DND-41 (cell line): ENCODE data around the gene WDR93.

Experiments
- EZH2 ChIP-seq: IDR thresholded peaks from 3 replicates; pipeline ENCODE4 v1.6.1; 2012; ENCODE audit warnings: borderline replicate concordance, low read depth, mild to moderate bottlenecking, moderate library complexity, low read length, inconsistent platforms; ENCODE audit not compliant: severe bottlenecking
- TF ChIP-seq, protein P1 (sequence below): IDR thresholded peaks from 2 replicates; pipeline ENCODE4 v1.5.1; 2012; ENCODE audit warnings: borderline replicate concordance, low read length, moderate library complexity, mild to moderate bottlenecking; ENCODE audit not compliant: poor library complexity, severe bottlenecking; ENCODE audit errors: extremely low read depth

DNA sequence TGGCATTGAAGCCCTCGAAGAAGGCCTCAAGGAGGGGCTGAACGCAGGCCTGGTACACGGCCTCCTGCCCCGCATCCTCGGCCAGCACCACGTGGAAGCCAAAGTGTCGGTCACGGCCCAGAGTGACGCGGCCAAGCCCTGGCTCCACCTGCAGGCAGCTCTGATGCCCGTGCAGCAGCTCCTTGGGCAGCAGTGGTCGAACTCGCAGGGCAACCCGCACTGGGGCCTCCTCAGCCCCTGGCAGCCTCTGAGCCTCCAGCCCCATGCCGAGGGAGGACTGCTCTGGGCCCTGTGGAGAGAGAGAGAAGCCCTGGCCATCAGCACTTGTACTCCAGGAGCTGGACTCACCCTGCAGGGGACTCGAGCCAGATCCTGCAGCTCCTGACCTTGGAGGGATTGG, 37.9 kb upstream of the WDR93 start:
- TF ChIP-seq, protein P1, sequence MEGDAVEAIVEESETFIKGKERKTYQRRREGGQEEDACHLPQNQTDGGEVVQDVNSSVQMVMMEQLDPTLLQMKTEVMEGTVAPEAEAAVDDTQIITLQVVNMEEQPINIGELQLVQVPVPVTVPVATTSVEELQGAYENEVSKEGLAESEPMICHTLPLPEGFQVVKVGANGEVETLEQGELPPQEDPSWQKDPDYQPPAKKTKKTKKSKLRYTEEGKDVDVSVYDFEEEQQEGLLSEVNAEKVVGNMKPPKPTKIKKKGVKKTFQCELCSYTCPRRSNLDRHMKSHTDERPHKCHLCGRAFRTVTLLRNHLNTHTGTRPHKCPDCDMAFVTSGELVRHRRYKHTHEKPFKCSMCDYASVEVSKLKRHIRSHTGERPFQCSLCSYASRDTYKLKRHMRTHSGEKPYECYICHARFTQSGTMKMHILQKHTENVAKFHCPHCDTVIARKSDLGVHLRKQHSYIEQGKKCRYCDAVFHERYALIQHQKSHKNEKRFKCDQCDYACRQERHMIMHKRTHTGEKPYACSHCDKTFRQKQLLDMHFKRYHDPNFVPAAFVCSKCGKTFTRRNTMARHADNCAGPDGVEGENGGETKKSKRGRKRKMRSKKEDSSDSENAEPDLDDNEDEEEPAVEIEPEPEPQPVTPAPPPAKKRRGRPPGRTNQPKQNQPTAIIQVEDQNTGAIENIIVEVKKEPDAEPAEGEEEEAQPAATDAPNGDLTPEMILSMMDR: no peak
- no peak for TF ChIP-seq EZH2
